ENCODE results near the gene PAPSS2. TPM values are rescaled to one million over a fixed set of nuclear protein-coding genes. Genes with fewer than 3 reads are reported as not detected.

Gene PAPSS2
- total RNA-seq, 4 donors from 2014 or later = 4.4 to 20.1 (median 14.1) TPM

GRCh38 chr10:87763086-87763861 is 103.6 kb downstream of the PAPSS2 start:
- Histone ChIP-seq H3K4me1 (no peaks in the 10 kb centered on the region), H3K9me3 (no peaks in the 10 kb centered on the region), H3K36me3 (peaks cover 0 to 47% of the 10 kb centered on the region in 2 donors), H3K27me3 (no peaks in the 10 kb centered on the region), H3K27ac (no peak overlapping the region), H3K4me3 (no peak overlapping the region)
- 88% methylated on average over 3 to 5 of the region's 5 CpGs for WGBS, 2 donors (ENCODE audit: low coverage in 1 of 2)
- TF ChIP-seq POLR2A (IDR thresholded peaks at IDR 0.05) (no peak), CTCF (IDR thresholded peaks at IDR 0.05) (no peak), POLR2AphosphoS5 (IDR thresholded peaks at IDR 0.05) (no peak), EP300 (IDR thresholded peaks at IDR 0.05) (no peak)
- no peak for ATAC-seq

GRCh38 chr10:87764072-87764934 is 104.6 kb downstream of the PAPSS2 start:
- no peak overlapping the region for H3K27ac ChIP-seq
- no peaks in the 10 kb centered on the region for H3K9me3 ChIP-seq
- no peaks in the 10 kb centered on the region for H3K4me1 ChIP-seq
- H3K27me3 ChIP-seq = no peaks in the 10 kb centered on the region
- WGBS, 2 donors (ENCODE audit: low coverage in 1 of 2) = 85 to 90% methylated on average over 12 to 13 of the region's 13 CpGs
- H3K36me3 ChIP-seq = peaks cover 0 to 54% of the 10 kb centered on the region in 2 donors
- H3K4me3 ChIP-seq = no peak overlapping the region
- no peak for ATAC-seq
- no peak for TF ChIP-seq POLR2A (IDR thresholded peaks at IDR 0.05)
- TF ChIP-seq EP300 (IDR thresholded peaks at IDR 0.05) = no peak
- no peak for TF ChIP-seq POLR2AphosphoS5 (IDR thresholded peaks at IDR 0.05)
- TF ChIP-seq CTCF (IDR thresholded peaks at IDR 0.05) = no peak

- Histone ChIP-seq H3K27me3 (no peaks in the 10 kb centered on the region), H3K9me3 (no peaks in the 10 kb centered on the region), H3K27ac (no peak overlapping the region), H3K4me1 (no peaks in the 10 kb centered on the region), H3K4me3 (no peak overlapping the region), H3K36me3 (peaks cover 5 to 57% of the 10 kb centered on the region in 2 donors)
- ATAC-seq = no peak
- TF ChIP-seq POLR2A (IDR thresholded peaks at IDR 0.05) (no peak), POLR2AphosphoS5 (IDR thresholded peaks at IDR 0.05) (no peak), CTCF (IDR thresholded peaks at IDR 0.05) (no peak)
- WGBS, 2 donors (ENCODE audit: low coverage in 1 of 2) = 89 to 99% methylated on average over 5 of the region's 5 CpGs
Observed at GRCh38 chr10:87765666-87766376, 106.1 kb downstream of the PAPSS2 start.

- WGBS, 2 donors (ENCODE audit: low coverage in 1 of 2) = 71 to 94% methylated on average over 1 to 5 of the region's 5 CpGs
- Histone ChIP-seq H3K4me1 (no peaks in the 10 kb centered on the region), H3K4me3 (no peak overlapping the region), H3K27me3 (no peaks in the 10 kb centered on the region), H3K27ac (no peak overlapping the region), H3K9me3 (no peaks in the 10 kb centered on the region), H3K36me3 (peaks cover 5 to 58% of the 10 kb centered on the region in 2 donors)
- ATAC-seq = no peak
- TF ChIP-seq CTCF (IDR thresholded peaks at IDR 0.05) = no peak
- no peak for TF ChIP-seq POLR2A (IDR thresholded peaks at IDR 0.05)
- TF ChIP-seq EP300 (IDR thresholded peaks at IDR 0.05) = no peak
- no peak for TF ChIP-seq POLR2AphosphoS5 (IDR thresholded peaks at IDR 0.05)
Observed at GRCh38 chr10:87767253-87767652, 107.6 kb downstream of the PAPSS2 start.
